Activated CD4-positive, alpha-beta T cell treated with anti-CD3 and anti-CD28 coated beads, Interleukin-2, amount 50 U/mL, for 4 hours (primary cell): ENCODE data around the gene ALK.

Source experiments
- DNase-seq, 2 experiments: peaks; one replicate each; pipeline ENCODE4 v3.0.0-alpha.2; 2020

The ALK gene

DNA sequence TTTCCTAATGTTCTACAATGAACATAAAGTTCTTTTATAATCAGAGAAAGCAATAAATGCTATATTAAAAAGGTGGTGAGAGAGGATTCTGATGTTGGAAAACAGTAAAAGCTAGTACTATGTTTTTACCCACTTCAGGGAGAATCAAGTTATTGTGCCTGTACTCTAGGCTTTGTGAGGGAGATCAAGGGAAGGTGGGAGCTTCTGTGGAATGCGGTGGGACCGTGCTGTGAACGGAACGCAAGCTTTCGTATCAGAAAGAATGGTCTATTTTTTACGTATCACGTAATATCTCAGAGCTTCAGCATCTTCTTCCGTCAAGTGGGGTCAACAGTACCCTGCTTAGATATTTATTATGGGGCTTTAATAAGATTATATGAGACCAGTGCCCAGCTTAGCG lies 613.0 kb downstream of the ALK start:
- DNase-seq = no peak

DNA sequence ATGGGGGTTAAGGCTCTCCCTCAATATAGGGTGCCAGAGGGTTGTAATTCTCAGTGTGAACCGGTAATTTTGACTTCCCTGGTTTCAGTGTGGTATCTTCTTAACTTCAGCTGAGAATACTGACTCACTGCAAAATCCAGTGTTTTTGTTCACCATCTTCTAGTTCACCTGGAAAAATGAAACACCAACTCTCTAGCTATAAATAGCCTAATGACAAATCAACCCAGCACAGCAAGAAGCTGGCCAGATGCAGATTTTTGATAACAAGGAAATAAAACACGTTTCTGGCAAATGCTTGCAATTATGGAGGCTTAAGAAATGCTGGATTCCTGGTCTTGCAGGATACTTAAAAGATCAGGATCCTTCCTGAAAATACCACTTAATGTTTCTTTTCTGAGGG lies 613.9 kb downstream of the ALK start:
- DNase-seq = no peak

DNA sequence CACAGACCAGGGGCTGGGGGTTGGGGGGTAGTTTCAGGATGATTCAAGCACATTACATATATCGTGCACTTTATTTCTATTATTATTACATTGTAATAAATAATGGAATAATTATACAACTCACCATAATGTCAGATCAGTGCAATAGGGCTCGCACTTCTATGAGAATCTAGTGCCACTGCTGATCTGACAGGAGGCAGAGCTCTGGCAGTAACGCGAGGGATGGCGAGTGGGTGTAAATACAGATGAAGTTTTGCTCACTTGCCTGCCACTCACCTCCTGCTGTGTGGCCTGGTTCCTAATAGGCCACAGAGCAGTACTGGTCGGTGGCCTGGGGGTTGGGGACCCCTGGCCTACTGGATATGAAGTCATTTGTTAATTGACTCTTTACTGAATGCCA lies 615.6 kb downstream of the ALK start:
- no peak for DNase-seq

DNA sequence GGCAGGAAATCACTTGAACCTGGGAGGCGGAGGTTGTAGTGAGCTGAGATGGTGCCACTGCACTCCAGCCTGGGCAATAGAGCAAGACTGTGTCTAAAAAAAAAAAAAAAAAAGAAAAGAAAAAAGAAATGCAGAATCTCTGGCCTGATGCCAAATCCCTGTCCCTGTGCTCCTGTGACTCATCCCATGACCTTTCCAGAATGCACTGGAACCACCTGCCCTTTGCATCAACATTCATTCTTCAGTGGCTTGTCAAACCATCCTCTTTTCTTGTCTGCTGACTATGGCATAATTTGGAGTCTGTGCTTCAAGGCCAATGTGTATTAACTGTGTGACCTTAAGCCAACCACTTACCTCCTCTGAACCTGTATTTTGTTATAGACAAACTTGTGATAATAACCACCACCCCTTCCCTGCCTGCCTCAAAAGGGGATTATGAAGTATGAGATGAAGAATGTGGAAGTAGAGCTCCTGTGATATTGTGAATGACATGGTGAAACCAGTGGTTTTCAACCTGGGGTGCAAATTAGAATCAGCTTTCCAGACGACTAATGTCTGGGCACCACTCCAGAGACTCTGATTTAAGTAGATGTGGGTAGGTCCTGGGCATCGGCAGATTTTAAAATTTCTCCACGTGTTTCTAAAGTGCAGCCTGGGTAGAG lies 616.9 kb downstream of the ALK start:
- no peak for DNase-seq

DNA sequence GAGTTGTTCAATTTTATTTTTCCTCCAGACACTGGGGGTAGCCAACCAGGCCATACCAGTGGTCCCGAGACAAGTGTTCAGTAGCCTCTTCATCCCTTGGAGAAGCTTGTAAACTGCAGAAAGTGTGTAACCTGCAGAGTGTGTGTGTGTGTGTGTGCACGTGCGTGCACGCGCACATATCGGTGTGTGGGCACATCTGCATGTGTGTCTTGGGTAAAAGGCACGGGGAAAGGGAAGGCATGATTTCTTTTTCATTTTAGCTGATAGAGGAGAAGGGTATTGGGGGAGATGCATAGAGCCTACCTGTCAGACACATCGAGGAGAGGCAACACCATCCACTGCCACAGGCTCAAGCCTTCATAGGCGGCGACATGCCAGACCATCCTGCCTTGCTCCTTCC lies 624.8 kb downstream of the ALK start:
- no peak for DNase-seq

DNA sequence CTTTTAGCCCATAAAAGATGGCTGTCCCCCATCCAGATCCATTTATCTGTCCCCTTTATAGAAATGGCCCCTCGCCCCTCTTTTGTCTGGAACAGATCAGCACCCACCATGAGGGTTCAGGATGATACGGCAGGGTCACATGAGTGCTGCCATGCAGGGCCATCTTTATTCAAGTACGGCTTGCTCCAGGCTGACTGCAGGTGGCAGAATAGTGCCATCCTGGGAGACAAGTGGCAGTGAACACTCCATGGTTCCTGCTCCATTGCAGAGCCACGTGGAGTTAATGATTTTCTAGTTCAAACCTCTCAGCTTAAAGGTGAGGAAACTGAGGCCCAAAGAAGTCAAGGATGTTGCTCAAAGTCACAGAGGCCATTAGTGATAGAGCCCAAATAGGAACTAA lies 625.5 kb downstream of the ALK start:
- no peak for DNase-seq

DNA sequence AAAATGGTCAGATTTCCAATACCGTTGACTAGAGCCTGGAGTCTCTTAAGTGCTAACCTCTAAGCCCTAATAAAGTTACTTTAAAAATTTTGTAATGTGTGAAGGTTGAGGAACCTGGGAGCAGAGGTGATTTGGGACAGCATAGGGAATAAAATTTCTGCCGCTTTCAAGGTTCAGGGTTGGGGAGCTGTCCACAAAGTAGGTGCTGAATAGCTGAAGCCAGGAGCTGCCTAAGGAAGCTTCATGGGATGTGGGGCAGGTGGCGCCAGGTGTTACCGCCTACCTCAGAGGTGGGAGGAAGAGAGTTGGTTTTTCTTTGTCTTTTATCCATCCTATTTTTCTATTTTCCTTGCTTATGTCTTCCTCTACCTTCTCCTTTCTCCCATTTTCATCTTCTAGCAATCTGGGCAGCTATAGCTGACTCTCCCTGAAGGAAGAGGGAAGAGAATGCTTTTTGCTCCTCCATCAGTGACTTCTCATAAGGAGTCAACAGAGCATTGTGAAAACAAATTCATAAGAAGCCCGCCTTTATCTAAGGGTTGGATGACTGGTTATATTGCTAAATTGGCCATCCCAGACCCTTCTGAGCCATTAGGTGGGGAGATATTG lies 627.5 kb downstream of the ALK start:
- no peak for DNase-seq

DNA sequence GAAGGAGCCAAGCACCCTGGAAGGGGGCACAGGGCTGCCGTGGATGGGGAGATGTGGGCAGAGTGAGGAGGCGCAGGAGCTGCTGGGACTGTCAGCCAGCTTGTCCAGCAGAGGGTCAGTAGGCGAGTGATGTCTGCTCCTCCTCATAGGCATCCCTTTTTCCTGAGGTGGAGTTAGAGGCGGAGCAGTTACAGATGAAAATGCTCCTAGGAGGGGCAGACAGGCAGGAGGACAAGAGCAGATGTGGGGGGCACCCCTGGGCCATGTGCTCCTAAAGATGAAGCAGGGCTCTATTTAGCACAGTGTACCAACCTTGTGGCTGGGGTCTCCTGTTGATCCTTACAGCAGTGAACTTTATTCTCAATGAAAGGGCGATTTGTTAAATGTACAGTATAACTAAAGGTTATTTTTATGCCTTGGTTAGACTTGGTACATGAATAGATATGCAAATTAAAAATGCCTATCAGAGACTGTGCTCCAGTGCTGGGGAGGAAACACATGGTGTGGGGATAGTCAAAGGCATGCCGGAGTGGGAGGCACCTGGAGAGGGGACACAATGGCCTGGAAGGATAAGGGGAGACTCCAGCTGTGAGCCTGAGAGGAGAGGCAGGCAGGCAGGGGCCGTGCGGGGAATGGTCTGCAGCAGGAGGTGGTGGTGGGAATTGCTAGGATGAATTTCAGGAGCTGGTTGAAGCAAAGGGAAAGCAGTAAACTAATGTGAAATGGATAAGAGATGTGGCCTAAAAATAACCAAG lies 630.9 kb downstream of the ALK start:
- DNase-seq = no peak

DNA sequence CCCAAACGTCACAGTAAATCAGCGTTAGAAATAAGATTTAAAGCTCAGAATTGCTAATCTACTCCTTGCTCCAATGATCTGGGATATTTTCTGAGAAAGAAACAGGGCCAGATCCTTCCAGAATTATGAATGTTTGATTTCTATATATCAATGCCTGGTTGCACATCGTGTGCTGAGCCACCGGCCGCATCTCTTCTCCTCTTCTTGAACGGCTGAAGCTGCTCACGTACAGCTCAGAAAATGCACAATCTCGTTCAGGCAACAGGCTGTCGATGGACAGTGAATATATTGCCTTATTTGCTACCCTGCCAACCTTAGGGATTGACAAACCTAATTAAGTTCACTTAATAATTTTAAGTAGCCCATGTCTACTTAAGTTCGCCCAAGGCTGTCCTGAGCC lies 636.7 kb downstream of the ALK start:
- DNase-seq = no peak

DNA sequence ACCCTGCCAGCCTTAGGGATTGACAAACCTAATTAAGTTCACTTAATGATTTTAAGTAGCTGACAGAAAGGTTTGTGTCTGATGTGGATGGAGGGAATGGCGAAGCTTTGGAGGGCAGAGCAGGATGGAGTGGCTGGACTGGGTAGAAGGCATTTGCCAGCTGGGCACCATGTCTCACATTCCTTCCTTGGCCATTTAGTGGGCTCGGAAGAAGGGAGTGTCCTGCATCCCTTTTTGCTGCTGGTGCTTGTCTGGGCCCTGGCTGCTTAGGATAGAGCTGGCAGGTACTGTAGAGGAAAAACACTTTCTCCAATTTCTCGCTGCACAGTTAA lies 639.5 kb downstream of the ALK start:
- no peak for DNase-seq

DNA sequence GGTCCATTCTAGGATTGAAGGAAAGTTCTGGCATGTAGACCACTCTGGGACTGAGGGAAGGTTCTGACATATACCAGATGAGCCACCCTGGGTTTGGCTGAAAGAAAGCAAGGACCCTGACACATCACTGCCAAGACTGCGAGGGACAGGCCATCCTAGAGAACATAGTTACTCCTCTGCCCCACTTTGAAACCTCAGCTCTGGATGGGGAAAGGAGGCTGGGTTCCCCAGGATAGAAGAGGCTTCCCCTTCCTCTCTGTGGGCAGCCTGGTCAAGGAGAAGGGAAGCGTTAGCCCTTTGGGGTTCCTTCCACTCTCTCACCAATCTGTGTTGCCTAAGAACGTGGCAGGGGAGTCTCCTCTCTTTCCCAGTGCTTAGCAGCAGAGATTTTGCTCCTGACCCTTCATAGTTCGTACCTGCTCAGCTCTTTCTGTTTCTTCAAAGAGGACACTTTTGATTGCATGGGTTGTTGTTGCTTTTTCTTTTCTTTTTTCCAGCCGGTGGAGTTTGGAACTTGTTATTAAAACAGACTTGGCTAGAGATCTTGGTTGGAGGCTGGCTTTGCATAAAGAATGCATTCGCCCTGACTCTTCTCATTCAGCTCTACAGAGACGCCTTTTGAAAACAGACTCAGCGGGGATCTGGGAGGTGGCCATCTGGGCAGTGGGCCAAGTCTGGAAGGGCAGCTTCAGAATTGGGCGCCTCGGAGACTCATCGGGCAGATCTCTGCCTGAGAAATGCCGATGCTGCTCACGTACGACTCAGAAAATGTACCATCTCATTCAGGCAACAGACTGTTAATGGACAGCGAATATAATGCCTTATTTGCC lies 640.1 kb downstream of the ALK start:
- DNase-seq = no peak

DNA sequence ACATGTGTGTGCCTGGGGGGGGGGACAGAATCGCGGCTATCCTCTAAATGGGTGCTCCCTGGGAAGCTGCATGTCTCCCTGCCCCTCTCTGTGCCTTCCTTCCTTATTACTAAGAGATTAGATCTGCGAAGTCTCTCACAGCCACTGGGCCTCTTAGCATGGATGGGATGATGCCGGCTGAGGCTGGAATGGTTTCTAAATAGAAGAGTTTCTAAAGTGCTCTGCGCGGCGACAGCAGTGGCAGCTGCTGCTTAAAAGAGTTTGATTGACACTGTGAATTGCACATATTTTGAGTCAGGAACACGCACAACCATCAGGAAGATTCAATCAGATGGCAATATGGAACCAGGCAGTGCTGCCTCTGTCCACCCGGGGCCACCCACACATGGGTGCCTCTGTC lies 642.4 kb downstream of the ALK start:
- no peak for DNase-seq

DNA sequence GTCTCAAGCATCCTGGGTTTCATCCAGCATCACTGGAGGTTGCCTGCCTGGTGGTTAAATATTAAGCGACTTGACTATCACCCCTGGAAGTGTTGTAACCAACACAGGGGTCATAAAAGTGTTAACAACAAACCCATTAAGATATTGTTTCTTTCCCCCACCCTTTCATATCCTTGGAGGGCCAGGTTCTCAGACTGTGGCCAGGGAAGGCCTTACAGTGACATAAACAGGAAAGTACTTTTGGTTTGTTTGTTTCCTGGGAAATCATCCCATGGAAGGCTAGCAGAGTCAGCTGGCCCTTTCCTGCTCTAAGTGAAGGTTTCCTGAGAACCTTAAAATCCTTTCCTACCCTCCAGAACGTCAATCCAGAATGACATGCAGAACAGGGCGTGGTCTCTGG lies 645.2 kb downstream of the ALK start:
- no peak for DNase-seq

DNA sequence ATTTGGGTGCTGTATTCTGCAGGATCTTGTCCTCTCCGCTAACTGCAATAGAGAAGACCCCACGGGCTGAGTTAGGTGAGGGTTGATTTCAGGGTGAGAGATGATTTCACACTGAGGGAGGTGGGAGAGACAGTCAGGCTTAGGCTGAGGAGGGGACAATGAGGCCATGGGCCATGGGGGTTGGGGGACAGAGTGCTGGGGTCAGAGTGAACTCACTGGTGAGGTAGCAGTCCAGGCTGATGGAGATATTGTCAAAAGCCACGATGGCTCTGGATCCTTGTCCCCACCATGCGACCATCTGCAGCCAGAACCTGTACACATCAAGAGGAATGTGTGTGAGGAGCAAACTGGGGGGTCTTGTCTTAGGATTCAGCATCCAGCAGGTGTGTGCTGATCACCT lies 646.2 kb downstream of the ALK start:
- DNase-seq = no peak

DNA sequence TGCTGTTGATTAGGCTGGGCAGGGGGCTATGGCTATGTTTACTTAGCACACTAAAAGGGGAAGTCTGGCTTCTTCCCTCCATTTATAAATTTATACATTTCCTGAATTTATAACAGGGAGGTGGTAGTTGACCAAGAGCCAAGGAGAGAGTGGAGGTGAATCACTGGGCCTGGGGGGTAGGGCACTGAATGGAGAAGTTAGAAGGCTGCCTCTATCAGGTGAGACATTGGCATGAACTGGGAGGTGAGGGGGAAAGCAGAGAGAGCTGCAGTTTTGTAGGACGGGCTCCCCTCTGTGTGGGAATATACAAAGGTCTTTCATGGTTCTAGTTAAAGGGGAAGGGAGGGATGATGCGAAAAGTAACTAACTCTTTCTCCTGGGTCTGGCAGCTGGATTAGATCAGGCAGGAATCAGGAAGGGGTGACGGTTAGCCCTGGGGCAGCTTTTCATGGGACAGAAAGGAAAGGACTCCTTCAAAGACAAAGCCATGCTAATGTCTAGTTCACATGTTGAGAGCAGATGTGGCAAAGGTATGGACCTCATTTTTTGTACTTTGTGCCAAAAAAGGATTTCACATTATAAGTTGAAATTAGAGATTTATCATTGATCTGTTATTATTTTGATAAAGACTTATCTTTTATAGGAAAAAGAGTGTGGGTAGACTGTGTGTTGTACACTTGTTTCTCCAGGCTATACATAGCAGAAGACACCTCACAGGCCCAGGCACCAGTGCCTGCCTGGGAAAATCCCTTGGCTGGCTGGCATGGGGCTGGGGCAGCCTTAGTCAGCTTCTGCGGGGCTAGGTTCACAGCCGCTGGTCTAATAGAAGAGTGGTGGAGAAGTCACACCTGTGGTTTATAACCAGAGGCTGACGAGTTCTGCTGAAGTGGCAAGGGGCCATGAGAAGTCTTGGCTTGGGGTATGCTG lies 647.4 kb downstream of the ALK start:
- no peak for DNase-seq

DNA sequence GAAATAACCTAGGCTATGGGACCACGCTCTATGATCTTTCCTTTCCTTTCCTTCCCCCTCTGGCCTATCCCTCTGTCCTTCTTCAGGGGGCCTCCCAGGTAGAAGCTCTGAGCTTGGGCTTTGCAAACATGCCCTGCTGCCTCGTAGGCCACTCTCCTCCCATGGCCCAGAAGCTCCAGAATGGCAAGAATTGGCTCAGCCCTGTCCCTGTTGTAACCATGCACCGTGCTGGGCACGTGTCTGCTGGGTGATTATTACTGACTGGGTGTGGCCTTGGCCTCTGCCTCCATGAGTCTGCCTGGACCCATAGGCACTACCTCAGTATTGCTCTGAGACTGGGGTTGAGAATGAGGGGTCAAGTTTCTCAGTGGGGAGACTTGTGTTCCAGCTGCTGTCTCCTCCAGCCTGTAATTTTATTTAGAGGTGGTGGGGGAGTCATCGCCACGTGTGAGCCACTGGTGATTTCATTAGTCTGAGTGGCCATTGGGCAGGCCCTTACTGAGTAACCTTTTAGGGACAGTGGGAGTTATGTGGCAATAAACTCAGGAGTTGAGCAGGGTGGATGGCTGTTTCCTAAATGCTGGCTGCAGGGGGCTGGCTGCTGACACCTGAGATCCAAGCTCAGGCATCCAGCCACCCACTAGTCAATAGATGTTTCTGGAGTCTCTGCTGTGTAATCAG lies 648.2 kb downstream of the ALK start:
- no peak for DNase-seq

DNA sequence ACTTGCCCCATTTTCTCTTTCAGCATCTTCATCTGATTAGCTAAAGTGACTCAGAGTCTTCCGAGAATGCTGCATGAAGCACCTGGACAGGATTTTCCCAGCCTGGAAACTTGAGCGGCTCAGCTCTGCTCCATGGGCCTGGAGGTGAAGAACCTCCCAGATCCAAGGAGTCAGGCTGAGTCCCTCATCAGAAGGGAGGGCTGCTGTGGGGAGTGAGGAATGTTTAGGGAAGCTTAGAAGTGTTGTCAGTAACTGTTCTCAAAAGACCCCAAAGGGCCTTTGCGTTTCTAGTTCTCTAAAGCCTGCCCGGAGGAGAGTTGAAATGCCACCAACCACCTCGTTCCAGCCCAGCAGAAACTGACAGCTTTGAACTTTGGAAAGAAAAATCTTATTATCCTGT lies 649.1 kb downstream of the ALK start:
- no peak for DNase-seq

DNA sequence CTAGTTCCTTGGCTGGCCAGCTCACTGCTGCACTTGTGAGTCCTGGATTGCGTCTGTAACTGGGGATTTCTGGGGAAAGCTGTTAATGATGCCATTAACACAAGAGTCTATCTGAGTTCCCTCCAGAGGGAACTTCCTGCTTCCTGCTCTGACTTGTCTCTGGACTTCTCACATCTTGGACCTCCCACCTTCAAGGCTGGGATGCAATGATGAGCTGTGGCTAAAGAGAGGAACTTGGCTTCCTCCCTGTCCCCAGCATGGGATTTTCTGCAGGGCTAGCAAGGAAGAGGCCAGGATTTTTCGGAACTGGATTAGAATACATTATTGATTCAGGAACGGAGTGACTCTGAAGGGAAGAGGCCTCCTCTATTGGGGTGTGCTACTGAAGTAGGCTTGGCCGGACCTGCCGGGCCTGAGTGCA lies 650.7 kb downstream of the ALK start:
- DNase-seq = no peak

DNA sequence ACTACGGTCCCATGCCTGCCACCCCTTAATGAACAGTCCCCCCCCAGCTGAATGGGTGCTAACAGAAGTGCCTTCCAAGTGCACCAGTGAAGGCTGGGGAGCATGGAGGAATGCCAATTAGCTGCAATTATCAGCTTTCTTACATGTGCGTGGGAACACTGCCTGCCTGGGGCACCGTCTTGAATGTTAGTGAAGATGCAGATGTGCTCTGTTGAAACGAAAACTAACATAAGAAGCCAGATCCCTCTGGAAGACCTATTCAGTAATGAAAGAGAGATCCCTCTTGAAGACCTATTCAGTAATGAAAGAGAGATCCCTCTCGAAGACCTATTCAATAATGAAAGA lies 651.6 kb downstream of the ALK start:
- no peak for DNase-seq

DNA sequence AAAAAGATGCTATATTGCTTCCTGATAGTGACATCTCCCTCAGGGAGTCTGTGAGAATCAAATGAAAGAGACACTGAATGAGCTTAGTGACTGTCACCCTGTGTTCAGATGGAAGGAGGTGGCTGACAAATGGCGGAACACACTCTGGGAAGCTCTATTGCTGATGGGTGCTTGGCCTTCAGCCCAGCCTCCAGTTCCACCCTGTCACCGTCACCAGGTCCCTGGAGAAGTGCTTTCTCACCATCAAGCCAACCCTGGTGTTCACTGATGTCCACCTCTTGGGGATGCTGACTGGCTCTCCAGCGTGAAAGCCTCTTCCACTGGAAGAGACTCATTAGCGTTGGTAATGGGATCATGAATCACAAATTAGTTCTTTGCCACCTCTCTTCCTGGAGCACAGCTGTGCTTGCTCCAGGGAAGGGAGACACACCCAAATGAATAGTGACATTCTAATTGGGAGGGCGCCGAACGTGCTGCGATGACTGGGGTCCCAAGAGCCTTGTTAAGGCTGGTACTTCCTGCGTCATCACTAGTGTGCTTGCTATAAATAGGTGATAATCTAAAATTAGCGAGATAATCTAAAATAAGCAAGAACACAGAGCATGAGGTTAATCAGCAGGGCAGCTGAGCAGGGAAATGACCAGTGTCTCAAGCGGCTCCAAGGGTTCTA lies 652.2 kb downstream of the ALK start:
- DNase-seq = no peak

DNA sequence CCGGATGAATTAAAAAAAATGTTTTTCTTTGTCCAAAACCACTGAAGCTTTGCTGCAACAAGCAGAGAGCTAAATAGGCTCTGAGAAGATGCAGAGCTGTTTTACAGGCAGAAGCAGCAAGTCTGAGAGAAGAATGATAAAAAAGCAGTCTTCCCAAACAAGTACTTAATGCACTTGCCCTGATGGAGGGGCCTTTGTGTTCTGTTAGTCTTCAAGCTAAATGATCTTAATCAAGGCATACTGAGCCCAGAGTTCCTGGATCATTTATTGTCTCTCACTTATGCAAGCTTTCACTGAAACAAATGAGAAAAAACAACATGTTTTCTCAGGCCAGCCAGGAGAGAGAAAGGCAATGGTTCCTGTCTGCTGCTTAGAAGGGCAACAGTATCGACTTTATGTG lies 653.7 kb downstream of the ALK start:
- no peak for DNase-seq

DNA sequence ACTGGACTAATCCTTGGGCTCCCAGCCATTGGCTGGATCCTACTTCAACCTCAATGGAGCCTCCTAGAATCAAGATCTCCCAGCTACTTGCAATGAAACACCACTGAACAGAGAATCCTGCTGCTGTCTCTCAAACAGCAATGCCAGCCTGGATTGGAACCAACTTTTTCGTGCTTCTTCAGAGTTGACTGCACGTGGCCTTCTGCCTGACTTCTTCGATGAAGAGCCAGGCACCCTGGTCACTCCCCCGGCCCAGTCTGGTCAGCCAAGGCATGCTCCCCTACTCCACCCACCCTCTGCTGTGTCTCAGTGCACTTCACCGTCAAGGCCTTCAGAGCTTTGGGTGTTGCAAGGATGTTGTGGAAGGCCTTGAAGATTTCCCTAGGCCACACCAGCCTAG lies 657.5 kb downstream of the ALK start:
- DNase-seq = no peak
